Lower lobe of right lung (tissue), 2 donors: Measurements from ENCODE around the gene MAPK8IP1. TPM values are rescaled to one million over a fixed set of nuclear protein-coding genes. Genes with fewer than 3 reads are reported as not detected.
A peak's percentile ranks its signal among the peaks of the same experiment; 100 is the strongest.

Experiments used
- ATAC-seq, 2 donors: fragments of 200-7000 bp; cut with Tn5 transposase; one replicate each; pipeline ENCODE4 v1.9.1; 2020 to 2022; ENCODE audit warnings: mild to moderate bottlenecking in 2 of 2, moderate library complexity in 2 of 2
- DNase-seq: peaks from one replicate; pipeline ENCODE4 v3.0.0-alpha.2; 2020
- H3K27ac ChIP-seq: fragments of 200-600 bp; one replicate; pipeline ENCODE4 v1.8.0; 2022
- H3K27me3 ChIP-seq: fragments of 200-600 bp; one replicate; pipeline ENCODE4 v1.8.0; 2022; ENCODE audit warnings: low read depth
- H3K36me3 ChIP-seq: fragments of 200-600 bp; one replicate; pipeline ENCODE4 v1.8.0; 2022; ENCODE audit warnings: mild to moderate bottlenecking
- H3K4me1 ChIP-seq: fragments of 200-600 bp; one replicate; pipeline ENCODE4 v1.8.0; 2022
- H3K4me3 ChIP-seq: fragments of 200-600 bp; one replicate; pipeline ENCODE4 v1.8.0; 2022; ENCODE audit warnings: mild to moderate bottlenecking
- H3K9me3 ChIP-seq: fragments of 200-600 bp; one replicate; pipeline ENCODE4 v1.8.0; 2022
- CTCF ChIP-seq: fragments of 200-600 bp; IDR thresholded peaks from one replicate; pipeline ENCODE4 v1.8.0; 2022; ENCODE audit warnings: antibody characterized with exemption, mild to moderate bottlenecking
- intact Hi-C: fragments of 100-400 bp; cut with DNase I; formaldehyde crosslinking; loops from one replicate; pipeline ENCODE4 v1.11.0; 2022
- total RNA-seq: library from RNA; stranded (reverse); fragmentation: NEBNext Ultra II Directional; extraction: Animal tissue kit (Norgen Biotek cat#: 25700); gene quantifications from one replicate; pipeline ENCODE4 v1.2.1, GENCODE V29; 2021
- donor health status: DM: no; HTN: yes; CAD: no; lungs with severe emphysema.

MAPK8IP1 gene
- total RNA-seq, 1 donor from 2014 or later = 7.3 TPM

- peak; percentile 54 for TF ChIP-seq CTCF
- ATAC-seq = peak; percentile 70 to 79
- H3K36me3 ChIP-seq = peaks cover 100% of the 10 kb centered on the region
Observed at GRCh38 chr11:45872651-45873356, 12.6 kb upstream of the MAPK8IP1 start.

DNA sequence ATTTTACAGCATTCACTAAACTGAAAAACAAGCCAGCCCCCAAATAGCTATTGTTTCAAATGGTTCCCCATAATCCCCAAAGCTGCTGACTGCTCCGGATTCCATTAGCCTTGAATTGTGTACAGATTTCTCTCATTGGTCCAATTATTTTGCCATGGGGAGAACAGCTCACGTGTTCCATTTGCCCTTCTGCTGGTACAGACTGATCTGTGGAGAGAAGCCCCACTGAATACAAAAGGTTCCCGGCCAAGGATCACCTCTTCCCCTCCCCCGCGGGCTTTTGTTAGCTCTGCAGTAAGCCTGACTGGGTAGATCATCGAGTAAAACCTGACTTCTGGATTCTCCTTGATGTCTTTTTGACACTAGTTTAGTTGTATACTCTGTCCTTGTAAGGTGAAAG, 9.1 kb upstream of the MAPK8IP1 start:
- no peak overlapping the region for H3K27ac ChIP-seq
- TF ChIP-seq CTCF = no peak
- ATAC-seq = no peak
- DNase-seq = no peak
- no peaks in the 10 kb centered on the region for H3K4me1 ChIP-seq
- H3K9me3 ChIP-seq = no peaks in the 10 kb centered on the region
- H3K4me3 ChIP-seq = no peak overlapping the region
- intact Hi-C loops = no loop called here
- H3K27me3 ChIP-seq = no peaks in the 10 kb centered on the region
- peaks cover 97% of the 10 kb centered on the region for H3K36me3 ChIP-seq

More at GRCh38 chr11:45872651-45873356, 12.6 kb upstream of the MAPK8IP1 start:
- no peak for DNase-seq
- H3K4me1 ChIP-seq = no peaks in the 10 kb centered on the region
- H3K27ac ChIP-seq = no peak overlapping the region
- no peak overlapping the region for H3K4me3 ChIP-seq
- intact Hi-C loops = no loop called here
- H3K9me3 ChIP-seq = no peaks in the 10 kb centered on the region
- H3K27me3 ChIP-seq = no peaks in the 10 kb centered on the region

GRCh38 chr11:45877221-45877620, 8.2 kb upstream of the MAPK8IP1 start:
- DNase-seq = no peak
- Histone ChIP-seq H3K36me3 (peaks cover 97% of the 10 kb centered on the region), H3K27me3 (no peaks in the 10 kb centered on the region), H3K27ac (no peak overlapping the region), H3K4me1 (no peaks in the 10 kb centered on the region), H3K9me3 (no peaks in the 10 kb centered on the region), H3K4me3 (no peak overlapping the region)
- ATAC-seq = no peak
- intact Hi-C loops = no loop called here
- TF ChIP-seq CTCF = no peak

GRCh38 chr11:45877845-45878244, 7.6 kb upstream of the MAPK8IP1 start:
- intact Hi-C loops = no loop called here
- Histone ChIP-seq H3K27me3 (no peaks in the 10 kb centered on the region), H3K4me1 (no peaks in the 10 kb centered on the region), H3K36me3 (peaks cover 97% of the 10 kb centered on the region), H3K9me3 (no peaks in the 10 kb centered on the region), H3K4me3 (no peak overlapping the region), H3K27ac (no peak overlapping the region)
- no peak for DNase-seq
- TF ChIP-seq CTCF = no peak
- ATAC-seq = no peak

- intact Hi-C loops = no loop called here
- no peaks in the 10 kb centered on the region for H3K9me3 ChIP-seq
- no peaks in the 10 kb centered on the region for H3K27me3 ChIP-seq
- no peaks in the 10 kb centered on the region for H3K4me1 ChIP-seq
- TF ChIP-seq CTCF = no peak
- no peak for ATAC-seq
- H3K36me3 ChIP-seq = peaks cover 76% of the 10 kb centered on the region
- no peak for DNase-seq
- no peak overlapping the region for H3K27ac ChIP-seq
- H3K4me3 ChIP-seq = no peak overlapping the region
Observed at GRCh38 chr11:45879803-45880686, 5.4 kb upstream of the MAPK8IP1 start.
